GM18868 (cell line): Measurements from ENCODE around the gene SEMA7A.

Experiments used
- ATAC-seq: cut with Tn5 transposase; IDR thresholded peaks from one replicate; pipeline ENCODE4 v1.9.1; 2021; ENCODE audit warnings: mild to moderate bottlenecking, moderate library complexity; ENCODE audit not compliant: unreplicated experiment

The SEMA7A gene

DNA sequence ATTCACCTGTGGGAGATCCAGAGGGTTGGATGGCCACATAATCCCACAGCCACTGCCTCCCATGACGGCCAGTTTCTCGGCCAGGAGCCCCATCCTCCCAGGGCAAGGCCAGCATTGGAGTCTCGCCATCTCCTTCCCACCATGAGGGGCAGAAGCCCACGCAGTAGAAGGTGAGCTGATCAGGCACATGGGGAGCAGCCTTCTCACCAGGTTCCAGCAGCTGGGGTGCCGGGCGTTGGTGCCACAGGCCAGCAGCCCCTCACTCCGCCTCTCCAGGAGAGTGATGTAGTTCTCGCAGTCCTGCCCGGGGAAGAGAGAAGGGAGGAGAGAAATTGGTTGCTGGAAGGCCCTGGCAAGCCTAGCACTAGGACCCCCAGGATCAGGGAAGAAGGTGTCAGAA, 16.1 kb downstream of the SEMA7A start:
- no peak for ATAC-seq

DNA sequence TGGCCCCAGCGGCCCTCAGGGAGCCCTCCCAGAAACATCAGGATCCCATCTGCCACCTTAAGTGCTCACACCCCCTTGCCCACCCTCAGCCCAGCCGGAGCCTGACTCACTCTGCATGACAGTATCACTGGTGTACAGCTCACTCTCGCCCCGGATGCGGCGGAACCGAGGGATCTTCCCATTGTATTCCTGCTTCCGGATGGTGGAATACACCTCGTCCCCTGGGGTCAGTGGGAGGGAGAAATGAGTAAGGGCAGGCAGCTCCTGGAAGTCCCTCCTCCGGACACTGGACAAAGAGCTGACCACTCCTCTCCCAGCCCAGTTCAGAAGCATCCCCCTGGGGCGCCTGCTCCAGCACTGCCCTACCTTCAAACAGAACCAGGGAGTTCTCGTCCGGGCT, 16.5 kb downstream of the SEMA7A start:
- ATAC-seq: no peak

DNA sequence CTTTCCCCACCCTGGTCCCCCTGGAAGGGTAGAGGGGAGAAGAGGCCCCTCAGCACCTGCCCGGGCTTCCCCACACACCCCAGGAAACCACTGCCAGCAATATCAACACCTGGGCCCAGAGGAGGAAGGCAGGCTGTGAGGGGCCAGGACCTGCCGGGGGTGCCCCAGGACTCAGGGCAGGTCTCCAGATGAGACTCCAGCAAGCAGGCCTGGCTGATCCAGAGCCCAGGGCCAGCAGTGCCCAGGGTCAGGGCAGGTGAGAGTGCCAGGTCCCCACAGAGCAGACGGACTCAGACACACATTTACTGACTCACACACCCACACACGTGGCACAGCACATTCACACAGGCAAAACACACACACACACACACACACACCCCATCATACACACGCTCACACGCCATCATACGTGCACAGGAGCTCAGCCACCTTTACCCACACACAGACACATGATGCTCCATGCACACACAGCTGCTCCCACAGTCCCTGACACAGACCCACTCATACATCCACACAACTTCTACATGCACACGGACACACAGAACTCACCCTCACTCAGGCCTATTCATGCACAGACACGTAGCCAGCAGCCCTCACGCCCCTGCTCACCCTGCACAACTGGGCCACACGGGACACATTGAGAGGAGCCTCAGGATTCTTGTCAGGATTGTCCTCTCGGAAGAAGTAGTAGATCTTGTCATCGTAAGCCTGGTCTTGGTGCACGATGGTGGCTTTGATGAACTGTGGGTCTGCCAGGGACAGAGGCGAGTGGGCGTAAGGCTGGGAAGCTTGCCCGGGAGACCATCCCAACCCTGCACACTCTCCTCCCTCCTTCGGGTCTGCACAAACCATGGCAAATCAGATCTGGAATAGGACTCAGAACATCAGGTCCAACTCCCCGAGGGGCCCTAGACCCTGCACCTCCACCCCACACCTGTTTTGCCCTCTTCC, 17.5 kb downstream of the SEMA7A start:
- no peak for ATAC-seq

DNA sequence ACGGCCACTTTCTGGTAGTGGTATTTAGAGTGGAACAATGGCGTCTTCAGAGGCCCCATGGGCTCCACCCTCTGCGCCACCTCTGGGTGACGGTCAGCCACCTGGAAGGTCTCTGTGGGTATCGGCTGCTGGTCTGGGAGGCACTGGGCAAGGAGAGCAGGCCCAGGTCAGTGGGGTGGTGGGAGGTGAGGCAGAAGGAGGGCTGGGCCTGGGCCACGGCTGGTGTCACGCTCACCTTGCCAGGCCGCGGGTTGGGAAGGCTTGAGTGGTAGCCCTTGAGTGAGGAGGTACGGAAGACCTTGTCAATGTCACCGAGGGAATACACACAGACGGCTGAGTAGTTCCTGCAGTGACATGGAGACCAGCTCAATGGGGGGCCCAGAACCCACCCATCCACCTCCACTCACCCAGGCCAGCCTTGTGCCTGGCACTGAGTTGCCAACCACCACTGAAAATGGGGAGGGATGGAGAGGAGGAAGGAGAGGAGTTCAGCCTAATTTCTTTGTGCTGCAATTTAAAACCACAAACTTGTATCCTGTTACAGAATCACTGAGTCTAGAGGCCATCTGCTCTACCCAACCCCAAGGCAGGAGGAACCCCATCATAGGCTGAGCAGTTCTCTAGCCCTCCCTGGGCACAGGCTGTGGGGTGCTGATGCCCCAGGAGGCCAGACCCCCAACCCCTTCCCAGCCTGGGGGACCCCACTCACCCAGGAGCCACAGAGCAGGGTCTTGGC, 19.0 kb downstream of the SEMA7A start:
- ATAC-seq: no peak

DNA sequence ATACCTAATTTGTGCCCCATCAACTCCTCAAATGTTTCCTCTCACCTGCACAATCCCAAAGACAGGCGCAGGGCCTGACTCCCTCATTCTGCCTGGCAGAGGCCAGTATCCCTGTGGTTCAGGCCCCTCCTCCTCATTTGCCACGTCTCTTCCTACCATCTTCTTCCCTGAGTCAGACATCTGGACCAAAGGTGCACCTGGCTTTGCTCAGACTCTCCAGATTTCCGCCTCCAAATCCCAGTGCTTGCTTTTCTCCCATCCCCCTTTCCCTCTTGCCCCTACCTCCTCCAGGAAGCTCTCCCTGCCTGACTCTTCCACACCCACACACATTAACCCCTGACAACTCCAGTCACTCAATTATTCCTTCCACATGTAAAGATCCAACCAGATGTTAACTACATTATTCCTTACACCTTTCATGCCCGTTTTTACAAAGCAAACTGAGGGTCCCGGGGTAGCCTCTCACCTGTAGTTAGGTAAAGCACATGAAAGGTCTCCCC, 19.6 kb downstream of the SEMA7A start:
- ATAC-seq: no peak

DNA sequence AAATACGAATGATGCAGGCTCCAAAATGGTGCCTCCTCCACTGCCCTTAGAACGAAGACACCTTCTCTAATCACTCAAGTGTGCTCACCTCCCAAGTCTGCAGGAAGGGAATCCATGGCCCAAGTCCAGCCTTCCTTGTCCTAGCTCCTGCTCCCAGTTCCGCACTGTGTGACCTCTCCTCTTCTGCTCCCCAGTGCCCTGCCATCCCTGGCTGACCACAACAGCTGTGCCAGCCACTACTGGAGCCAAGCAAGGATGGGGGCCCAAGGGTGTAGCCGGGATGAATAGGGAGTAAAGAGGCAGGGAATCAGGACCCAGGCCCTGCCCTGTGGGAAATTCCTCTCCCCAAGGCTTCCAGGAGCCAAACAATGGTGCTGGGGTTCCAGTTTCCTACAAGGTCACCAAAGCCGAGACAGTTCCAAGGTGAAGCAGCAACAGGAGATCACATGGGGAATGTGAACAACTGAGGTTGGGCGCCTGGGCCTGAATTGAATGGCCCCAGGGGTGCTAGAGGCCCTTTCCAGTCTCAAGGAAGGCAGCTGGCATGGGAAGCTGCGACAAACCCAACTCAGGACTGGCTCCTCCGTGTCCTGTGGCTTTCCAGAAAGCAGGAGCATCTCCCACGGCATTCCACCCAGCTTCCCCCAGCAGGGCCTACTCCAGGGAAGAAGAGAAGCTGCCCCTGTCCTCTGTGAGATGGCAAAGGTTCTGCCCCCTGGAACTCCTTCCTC, 20.2 kb downstream of the SEMA7A start:
- no peak for ATAC-seq

DNA sequence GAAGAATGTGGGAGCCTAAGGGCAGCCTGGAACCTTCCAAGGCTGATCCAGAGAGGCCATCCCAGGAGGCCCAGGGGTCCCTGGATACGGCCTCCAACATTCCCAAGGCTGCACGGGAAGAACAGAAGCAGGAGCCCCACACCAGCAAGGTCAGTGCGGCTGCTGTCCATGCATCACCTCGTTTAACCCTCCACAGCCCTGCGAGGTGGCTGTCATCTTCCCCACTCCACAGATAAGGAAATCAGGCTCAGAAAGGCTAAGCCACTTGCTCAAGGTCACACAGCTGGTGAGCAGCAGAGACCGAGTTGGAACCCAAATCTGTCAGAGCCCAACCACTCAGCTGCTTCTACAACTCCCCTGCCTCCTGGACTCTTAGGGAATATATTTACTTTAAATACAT, 21.6 kb downstream of the SEMA7A start:
- no peak for ATAC-seq

DNA sequence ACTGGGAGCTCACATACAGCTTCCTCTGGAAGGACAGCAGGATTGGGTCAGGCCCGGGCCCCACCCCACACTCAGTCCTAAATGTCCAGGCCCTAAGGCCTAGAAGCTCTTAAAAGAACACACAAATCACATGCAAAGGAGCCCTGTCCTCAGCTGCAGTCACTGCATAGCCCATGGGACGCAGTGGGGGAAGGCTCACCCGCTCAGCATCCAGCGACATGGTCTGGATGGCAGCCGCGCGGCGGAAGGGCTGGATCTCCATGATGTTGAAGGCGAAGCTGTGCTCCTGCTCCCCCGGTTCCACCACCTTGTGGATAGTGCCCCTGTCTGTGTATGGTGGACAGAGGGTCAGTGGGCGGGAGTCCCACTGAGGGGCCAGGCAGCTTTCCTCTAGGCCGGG, 22.1 kb downstream of the SEMA7A start:
- ATAC-seq: no peak

DNA sequence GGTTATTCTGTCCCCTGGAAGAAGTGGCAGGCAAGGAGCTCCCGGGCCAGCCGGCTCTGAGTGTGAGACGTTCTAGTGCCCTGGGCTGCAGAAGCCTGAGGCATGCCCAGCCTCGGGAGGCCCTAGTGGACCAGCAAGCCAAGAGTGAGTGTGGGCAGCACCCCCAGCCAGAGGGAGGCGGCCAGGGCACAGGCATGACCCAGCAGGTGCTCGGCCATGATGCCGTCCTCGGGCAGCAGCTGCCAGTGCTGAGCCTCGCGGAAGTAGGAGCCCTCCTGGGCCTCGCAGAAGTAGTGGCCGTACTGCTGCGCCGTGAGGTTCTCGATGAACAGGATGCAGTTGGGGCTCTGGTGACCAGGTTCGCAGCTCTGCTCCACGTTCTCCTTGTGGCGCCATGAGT, 23.3 kb downstream of the SEMA7A start:
- ATAC-seq: no peak

DNA sequence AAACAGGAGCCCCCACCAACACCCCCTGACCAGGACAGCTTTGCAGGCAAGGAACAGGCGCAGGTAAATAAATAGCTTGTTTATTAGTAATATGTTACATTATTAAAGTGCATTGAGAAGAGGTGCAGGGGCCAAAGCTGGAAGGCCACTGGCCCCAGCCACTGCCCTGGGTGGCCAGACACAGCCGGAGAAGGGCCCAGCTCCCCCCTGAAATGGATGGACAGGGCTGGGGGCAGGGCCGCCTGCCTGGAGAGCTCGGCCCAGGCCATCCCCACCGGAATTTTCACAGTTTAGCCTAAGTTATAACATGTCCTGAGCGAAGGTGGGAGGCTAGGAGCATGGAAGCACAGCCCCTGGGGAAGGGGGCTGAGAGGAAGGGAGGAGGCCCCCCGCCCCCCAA, 24.5 kb downstream of the SEMA7A start:
- no peak for ATAC-seq

DNA sequence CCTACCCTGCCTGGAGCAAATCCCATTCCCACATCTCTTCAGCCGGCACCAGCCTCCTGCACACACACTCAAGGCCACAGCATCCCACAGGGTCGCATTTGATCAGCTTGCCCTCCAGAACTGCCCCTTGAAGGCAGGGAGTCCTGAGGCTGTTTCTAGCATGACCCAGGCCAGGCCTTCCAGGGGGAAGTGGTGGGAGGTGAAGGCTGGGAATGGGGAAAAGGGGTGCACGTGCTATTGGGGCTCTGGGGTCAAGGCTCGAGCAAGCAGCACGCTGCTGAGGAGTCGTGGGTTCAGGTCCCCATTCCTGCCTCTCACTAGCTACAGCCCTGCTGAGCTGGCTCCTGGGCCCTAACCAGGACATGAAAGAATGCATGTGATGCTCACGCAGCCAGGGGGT, 24.9 kb downstream of the SEMA7A start:
- no peak for ATAC-seq

DNA sequence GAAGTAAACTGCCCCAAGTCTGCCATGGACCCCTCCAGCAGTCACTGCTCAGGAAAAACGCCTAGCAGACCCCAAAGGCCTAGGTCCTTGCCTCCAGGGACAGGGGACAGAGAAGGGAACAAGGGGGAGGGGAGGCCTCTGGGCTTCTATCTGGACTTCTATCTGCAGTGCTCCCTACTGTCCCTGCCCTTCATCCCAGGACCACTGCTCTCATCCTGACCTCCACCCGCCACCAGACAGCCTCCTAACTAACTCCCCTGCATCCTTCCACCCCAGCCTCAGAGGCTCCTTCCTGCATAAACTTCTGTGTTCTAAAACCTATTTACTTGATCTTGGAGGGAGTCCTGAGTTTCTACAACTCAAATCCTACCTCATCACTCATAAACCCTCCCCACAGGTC, 25.4 kb downstream of the SEMA7A start:
- ATAC-seq: no peak

DNA sequence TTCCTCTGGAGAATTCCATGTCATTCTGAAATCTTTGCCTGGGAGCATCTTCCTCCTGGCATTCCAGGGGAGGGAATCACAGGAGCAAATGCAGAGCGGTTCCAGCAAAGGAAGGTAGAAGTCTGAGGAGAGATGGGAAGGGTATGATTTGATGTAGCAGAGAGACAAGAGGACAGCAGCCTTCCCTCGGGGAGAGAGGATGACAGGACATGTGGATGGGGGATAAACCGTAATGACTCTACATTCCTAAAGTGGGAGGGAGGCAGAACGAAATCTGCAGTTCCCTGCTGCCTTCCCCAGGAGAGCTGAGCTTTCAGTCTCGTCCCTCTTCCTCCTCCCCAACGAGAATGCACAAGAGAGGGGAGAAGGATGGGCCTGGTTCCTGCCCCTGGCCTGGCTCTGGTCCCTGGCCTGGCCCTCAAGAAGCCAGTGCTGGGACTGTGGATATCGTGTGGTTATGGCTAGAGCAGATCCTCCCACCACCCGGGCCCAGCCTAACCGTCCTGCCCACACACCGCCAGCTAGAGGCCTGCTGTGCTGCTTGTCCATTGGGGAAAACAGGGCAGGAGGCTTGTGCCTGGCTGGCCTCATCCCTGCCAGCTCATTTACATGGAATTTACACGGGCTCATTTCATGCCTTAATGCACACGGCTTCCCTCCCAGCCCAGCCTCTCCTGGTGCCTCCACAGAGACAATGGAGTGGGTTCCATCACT, 26.6 kb downstream of the SEMA7A start:
- ATAC-seq: no peak

DNA sequence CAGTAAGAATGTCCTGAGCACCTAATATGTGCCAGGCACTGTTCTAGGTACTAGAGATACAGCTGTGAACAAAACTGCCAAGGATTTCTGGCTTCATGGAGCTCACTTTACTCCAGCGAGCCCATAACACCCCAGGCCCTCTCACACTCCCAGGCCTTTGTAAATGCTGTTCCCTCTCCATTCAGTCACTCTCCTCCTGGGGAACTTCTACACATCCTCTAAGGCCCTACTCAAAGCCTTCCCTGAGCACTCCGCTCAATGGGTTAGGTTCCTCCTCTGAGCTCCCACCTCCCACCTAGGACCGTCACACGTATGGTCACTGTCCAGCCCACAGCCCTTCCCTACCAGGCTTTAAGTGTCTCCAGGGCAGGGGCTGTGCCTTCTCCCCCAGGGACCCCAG, 27.2 kb downstream of the SEMA7A start:
- no peak for ATAC-seq

DNA sequence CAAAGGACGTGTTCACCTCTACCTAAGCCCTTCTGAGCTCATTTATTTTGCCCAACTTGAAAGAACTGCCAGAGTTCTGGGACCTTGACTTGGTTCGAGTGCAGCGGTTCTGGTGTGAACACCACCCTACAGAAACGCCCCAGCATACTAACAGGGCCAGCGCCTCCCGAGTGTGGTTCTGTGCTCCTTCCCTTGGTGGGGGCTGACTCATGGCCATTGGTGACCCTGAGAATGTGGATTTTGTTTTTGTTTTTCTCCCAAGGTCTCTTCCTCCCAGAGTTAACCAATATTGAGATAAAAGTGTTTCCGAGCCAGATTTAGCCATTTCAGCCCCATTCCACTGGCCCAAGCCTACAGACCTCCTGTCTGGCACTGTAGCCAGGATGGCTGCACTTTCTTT, 27.9 kb downstream of the SEMA7A start:
- ATAC-seq: no peak

DNA sequence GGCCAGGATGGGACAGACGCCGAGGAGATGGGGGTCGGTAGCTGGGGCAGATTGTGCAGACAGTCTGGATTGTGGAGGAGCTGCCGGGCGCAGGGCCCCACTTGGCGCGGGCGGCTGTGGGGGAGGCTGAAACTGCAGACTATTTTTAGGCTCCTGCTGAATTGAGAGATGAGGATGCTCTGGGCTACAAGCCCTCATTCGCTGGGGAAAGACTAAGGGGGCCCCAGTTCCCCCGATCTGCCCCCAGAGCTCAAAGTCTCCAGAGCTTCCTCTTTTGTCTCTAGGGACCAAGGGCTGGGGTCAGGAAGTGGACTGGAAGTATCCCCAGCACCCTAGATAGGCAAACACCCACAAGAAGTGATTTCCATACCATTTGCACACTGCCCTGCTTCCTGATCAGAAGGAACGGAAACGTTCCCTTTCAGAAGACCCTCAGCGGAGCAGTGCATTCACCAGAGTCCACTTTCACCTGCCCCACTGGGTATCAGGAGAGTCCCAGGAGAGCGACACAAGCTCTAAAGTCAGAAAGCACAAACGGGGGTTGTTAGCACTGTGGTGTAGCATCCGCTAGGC, 29.7 kb downstream of the SEMA7A start:
- peak; percentile 20 for ATAC-seq

DNA sequence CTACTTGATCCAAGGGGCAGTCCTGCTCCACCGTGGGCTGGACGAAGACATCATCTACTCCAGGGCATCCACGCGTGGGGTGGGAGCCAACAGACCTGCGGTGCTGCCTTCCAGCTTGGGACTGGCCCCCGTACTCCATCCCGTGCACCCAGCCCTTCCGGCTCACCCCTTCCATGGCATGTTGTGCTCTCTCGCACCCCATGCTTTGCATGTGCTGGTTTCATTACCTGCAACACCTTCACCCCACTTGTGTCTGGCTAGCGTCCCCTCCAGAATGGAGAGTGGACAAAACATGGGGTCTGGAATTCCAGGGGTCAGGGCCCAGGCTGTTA, 30.2 kb downstream of the SEMA7A start:
- ATAC-seq: no peak

DNA sequence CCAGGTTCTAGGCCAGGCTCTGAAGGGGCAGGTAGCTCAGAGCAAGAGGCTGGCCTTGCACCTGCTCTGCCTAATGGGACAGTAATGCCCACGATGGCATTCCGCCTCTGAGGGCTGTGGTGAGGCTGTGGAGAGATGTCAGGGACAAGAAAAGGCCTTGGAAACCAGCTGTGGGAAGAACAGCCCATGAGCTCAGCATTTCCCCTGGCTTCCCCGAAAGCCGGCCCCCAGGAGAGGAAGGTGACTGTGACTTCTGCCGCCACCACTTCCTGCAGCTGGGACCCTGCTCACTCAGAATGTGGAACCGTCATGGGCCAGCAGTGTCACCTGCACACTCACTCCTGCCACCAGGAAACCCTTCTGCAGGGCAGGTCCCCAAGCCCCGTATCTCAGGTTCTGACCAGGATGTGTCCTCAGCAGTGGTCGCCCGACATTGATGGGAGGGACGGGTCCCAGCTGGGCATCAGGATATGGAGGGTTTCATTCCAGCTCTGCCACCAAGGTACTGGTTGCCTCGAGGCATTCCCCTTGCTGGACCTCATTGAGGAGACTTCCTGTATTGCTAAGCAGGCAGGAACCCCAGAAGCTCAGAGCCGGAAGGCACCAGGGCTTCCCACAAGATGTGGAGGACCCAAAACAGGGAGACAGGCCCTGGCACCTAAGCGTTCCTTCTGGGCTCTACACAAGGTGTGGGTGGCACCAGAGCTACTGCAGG, 30.7 kb downstream of the SEMA7A start:
- peak; percentile 28 for ATAC-seq

DNA sequence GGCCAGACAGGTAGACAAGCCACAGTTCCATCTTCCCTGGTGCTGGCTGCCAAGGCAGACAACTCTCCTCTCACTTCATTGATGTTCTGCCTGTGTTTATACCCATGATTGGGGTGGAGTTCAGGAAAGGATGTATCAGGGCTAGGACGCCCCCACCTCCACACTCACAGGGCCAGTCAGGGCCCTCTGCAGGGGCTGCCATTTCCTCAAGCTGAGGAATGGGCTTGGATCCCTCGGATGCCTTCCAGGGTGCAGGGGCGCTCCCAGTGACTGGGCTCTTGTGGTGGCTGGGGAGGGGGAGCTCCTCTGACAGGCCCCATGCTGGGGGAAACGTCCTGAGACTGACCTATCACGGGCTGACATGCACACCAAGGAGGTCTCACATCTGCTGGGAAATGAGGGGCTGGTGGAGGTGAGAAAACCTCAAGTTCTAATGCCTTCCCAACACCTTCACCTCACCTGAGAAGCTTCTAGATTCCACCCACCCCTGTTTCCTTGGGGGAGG, 31.4 kb downstream of the SEMA7A start:
- ATAC-seq: no peak
